ENCODE results near the gene KRTAP10-2.

The KRTAP10-2 gene

DNA sequence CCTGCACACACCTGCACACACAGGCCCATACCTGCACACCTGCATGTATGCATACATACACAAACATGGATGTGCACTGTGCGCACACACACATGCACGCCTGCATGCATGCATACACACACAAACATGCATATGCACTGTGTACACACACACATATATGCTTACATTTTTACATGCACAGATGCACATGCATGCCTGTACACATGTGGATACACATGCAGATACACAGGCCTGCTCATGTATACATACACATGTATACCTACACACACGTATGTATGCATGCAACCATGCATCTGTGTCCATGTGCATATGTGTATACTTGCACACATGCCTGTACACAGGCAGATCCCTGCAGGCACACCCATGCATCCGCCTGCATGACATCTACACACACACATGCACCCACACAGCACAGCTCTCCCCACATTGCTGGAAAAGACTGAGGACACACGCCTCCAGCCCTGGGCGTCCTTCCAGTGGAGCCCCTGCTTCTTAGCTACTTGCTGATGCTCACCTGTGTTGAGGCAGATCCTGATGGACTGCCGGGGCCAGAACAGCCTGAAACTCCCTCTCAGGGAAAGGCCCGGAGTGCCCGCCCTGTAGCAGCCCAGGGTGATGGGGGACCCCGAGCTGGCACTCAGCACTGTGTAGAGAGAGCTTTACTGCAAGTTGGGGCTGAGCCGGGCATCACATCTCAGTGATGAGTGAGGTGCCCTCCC lies 39.9 kb downstream of the KRTAP10-2 start:
- H3K27ac ChIP-seq (ENCODE audit: insufficient read depth, low read depth, low read length, poor library complexity, severe bottlenecking) = no peak overlapping the region
- peaks cover 3% of the 10 kb centered on the region for H3K4me1 ChIP-seq (ENCODE audit: control insufficient read depth, insufficient read depth, low read length)
- H3K9me3 ChIP-seq (ENCODE audit: control insufficient read depth, low read length) = no peaks in the 10 kb centered on the region
- H3K4me3 ChIP-seq (ENCODE audit: insufficient read depth, low read depth, low read length) = no peak overlapping the region
- 93 to 95% methylated on average over 11 of the region's 11 CpGs for WGBS, 2 experiments
- no peaks in the 10 kb centered on the region for H3K36me3 ChIP-seq (ENCODE audit: control insufficient read depth, insufficient read depth, low read length)
- peaks cover 3% of the 10 kb centered on the region for H3K27me3 ChIP-seq (ENCODE audit: control insufficient read depth, insufficient read depth, low read length, poor library complexity, severe bottlenecking)

DNA sequence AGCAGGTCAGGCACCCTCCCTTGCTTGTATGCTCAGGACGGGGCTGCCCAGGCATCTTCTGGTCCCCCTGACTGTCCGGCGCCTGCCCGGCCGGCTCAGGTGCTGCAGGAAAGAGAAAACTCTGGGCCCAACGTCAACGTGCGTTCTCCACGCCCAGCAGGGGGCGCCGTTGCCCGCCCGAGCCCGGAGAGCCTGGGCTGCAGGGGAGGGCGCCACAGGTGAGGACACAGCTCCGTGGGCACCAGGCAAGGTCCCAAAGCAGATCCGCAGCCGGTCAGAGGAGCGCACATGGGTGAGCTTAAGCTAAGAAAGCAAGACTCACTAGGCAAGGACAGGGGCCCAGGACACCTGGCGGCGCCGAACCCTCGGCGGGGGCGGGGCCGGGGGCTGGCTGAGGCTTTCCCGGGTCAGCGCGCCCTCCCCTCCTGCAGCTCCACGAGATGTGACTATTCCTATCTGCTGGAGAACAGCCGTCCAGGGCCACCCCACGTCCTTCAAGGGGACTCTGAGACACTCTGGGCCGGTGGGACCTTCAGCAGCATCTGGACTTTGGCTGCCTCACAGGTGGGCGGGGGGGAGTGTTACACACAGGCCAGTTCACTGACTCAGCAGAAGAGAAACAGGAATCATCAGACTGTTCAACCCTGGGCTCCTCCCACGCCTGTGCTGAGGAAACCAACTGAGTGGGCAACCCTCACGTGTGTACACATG lies 40.6 kb downstream of the KRTAP10-2 start:
- Histone ChIP-seq H3K27me3 (ENCODE audit: control insufficient read depth, insufficient read depth, low read length, poor library complexity, severe bottlenecking) (peaks cover 3% of the 10 kb centered on the region), H3K36me3 (ENCODE audit: control insufficient read depth, insufficient read depth, low read length) (no peaks in the 10 kb centered on the region), H3K4me1 (ENCODE audit: control insufficient read depth, insufficient read depth, low read length) (peaks cover 10% of the 10 kb centered on the region), H3K27ac (ENCODE audit: insufficient read depth, low read depth, low read length, poor library complexity, severe bottlenecking) (no peak overlapping the region), H3K9me3 (ENCODE audit: control insufficient read depth, low read length) (no peaks in the 10 kb centered on the region), H3K4me3 (ENCODE audit: insufficient read depth, low read depth, low read length) (peak overlapping the region; percentile 32)
- WGBS, 2 experiments = 18 to 20% methylated on average over 36 of the region's 36 CpGs

DNA sequence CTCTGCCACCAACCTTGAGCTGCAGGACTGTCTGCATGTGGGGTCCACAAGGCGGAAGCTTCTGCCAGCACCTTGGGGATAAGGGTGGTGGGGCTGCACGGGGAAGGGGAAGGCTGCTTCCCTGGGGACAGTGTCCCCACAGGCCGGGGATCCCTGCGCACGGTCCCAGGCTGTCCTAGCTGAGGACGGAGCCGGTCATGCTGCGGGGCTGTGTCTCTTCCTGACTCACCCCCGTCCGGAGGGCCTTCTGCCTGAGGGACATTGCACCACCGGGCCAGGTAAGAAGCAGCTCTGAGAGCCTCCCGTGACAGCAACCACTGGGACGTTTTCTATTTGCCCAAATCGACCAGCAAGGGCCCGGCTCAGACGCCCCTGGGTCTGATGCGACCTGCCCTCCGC lies 41.2 kb downstream of the KRTAP10-2 start:
- Histone ChIP-seq H3K4me1 (ENCODE audit: control insufficient read depth, insufficient read depth, low read length) (peaks cover 11% of the 10 kb centered on the region), H3K27ac (ENCODE audit: insufficient read depth, low read depth, low read length, poor library complexity, severe bottlenecking) (no peak overlapping the region), H3K4me3 (ENCODE audit: insufficient read depth, low read depth, low read length) (no peak overlapping the region), H3K9me3 (ENCODE audit: control insufficient read depth, low read length) (no peaks in the 10 kb centered on the region), H3K27me3 (ENCODE audit: control insufficient read depth, insufficient read depth, low read length, poor library complexity, severe bottlenecking) (peaks cover 3% of the 10 kb centered on the region), H3K36me3 (ENCODE audit: control insufficient read depth, insufficient read depth, low read length) (no peaks in the 10 kb centered on the region)
- 67 to 71% methylated on average over 18 of the region's 18 CpGs for WGBS, 2 experiments

DNA sequence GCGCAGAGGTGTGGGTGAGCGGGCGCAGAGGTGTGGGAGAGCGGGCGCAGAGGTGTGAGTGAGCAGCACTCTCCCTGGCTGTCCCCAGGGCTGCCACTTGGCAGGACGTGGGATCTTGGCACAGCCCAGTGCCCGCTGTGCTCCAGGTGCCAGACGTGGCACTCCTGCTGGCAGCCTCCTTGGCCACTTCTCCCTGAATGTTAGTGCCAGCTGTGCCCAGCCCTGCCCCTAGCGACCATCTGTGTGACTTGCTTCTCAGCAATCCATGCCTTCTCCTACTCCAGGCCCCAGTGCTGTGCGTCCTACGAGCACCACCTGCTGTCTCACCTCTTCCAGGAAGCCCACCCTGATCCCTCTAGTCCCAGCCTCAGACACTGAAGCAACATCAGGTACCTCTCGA lies 41.8 kb downstream of the KRTAP10-2 start:
- Histone ChIP-seq H3K4me3 (ENCODE audit: insufficient read depth, low read depth, low read length) (no peak overlapping the region), H3K9me3 (ENCODE audit: control insufficient read depth, low read length) (no peaks in the 10 kb centered on the region), H3K36me3 (ENCODE audit: control insufficient read depth, insufficient read depth, low read length) (no peaks in the 10 kb centered on the region), H3K27me3 (ENCODE audit: control insufficient read depth, insufficient read depth, low read length, poor library complexity, severe bottlenecking) (peaks cover 3% of the 10 kb centered on the region), H3K27ac (ENCODE audit: insufficient read depth, low read depth, low read length, poor library complexity, severe bottlenecking) (no peak overlapping the region), H3K4me1 (ENCODE audit: control insufficient read depth, insufficient read depth, low read length) (peaks cover 11% of the 10 kb centered on the region)
- 92 to 93% methylated on average over 12 of the region's 12 CpGs for WGBS, 2 experiments

DNA sequence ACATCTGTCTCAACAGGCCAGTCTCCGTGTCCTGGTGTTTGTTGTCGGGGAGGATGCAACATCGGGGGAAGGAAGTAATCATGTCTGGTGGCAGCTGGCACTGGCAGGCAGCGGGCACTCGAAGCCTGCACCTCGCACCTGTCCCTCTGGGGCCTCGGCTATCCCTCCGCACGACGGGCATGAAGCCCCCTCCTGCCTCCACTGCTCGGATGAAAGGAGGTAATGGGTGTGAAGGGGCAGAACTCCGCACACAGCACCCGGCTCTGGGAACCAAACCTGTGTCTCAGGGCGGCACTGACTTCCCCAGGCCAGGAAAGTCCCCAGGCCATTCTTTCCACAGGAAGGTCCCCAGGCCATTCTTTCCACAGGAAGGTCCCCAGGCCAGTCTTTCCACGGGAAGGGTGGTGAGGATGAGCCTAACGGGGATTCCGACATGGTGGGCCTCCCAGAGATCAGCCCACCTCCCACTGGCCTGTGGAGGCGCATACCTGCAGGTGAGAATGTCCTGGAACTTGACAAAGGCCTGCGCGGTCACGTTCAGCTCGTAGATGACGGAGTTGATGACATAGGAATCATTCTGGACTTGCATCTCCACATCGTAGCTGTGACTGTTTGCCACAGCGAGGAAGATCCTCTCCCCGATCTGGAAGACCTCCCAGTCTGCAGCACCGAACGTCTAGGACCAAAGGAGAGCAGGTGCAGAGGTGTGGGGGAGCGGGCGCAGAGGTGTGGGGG lies 42.4 kb downstream of the KRTAP10-2 start:
- no peak overlapping the region for H3K4me3 ChIP-seq (ENCODE audit: insufficient read depth, low read depth, low read length)
- peaks cover 3% of the 10 kb centered on the region for H3K27me3 ChIP-seq (ENCODE audit: control insufficient read depth, insufficient read depth, low read length, poor library complexity, severe bottlenecking)
- no peaks in the 10 kb centered on the region for H3K36me3 ChIP-seq (ENCODE audit: control insufficient read depth, insufficient read depth, low read length)
- H3K27ac ChIP-seq (ENCODE audit: insufficient read depth, low read depth, low read length, poor library complexity, severe bottlenecking) = no peak overlapping the region
- 94% methylated on average over 30 of the region's 30 CpGs for WGBS, 2 experiments
- peaks cover 11% of the 10 kb centered on the region for H3K4me1 ChIP-seq (ENCODE audit: control insufficient read depth, insufficient read depth, low read length)
- no peaks in the 10 kb centered on the region for H3K9me3 ChIP-seq (ENCODE audit: control insufficient read depth, low read length)

DNA sequence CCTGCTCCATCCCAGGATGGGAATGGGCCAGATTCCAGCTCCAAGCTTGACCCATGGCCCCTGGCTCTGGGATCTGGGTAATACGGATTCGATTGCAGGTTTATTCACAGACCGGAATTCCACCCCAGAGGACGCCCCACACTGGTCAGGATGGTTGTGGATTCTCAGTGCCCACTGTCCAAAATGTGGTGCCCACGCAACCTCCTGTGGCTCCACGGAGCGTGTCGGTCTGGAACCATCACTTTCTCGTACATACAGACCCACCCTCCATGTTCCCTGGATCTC lies 42.9 kb downstream of the KRTAP10-2 start:
- Histone ChIP-seq H3K27me3 (ENCODE audit: control insufficient read depth, insufficient read depth, low read length, poor library complexity, severe bottlenecking) (peaks cover 3% of the 10 kb centered on the region), H3K27ac (ENCODE audit: insufficient read depth, low read depth, low read length, poor library complexity, severe bottlenecking) (no peak overlapping the region), H3K36me3 (ENCODE audit: control insufficient read depth, insufficient read depth, low read length) (no peaks in the 10 kb centered on the region), H3K4me1 (ENCODE audit: control insufficient read depth, insufficient read depth, low read length) (peaks cover 11% of the 10 kb centered on the region), H3K9me3 (ENCODE audit: control insufficient read depth, low read length) (no peaks in the 10 kb centered on the region), H3K4me3 (ENCODE audit: insufficient read depth, low read depth, low read length) (no peak overlapping the region)
- WGBS, 2 experiments = 93 to 94% methylated on average over 9 of the region's 9 CpGs

DNA sequence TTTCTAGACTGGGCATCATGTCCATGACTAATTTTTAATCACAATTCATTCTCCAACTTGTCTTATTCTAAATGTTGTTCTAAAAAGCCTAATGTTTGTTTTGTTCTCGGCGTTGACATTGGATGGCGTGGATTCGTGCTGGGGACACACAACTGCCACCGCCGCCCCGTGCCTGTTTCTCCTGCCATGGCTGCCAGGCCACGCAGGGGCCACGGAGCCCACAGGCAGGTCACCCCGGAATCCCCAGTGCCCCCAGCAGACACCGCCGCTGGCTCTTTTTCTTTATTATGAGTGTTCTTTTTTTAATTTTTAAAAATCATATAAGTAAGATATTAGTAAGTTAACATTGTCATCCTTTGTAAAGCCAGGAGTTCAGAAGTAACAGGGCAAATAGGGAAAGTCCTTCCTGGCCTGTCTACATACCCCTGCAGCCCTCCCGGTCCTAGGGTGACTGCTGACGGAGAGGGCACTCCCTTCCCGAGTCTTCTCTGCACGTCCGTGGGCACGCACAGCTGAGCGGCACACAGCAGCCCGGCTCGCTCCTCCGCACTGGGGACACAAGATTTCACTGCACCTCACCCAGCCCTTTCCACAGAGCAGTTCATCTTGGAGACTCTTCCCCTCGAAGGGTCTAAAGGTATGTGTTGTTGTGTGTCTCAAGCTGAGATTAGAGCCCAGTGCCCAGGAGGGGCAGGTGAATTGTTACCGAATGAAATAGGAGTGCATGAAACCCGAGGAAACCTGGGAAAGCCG lies 43.5 kb downstream of the KRTAP10-2 start:
- no peaks in the 10 kb centered on the region for H3K9me3 ChIP-seq (ENCODE audit: control insufficient read depth, low read length)
- peaks cover 11% of the 10 kb centered on the region for H3K4me1 ChIP-seq (ENCODE audit: control insufficient read depth, insufficient read depth, low read length)
- WGBS, 2 experiments = 92 to 95% methylated on average over 24 to 25 of the region's 26 CpGs
- H3K27ac ChIP-seq (ENCODE audit: insufficient read depth, low read depth, low read length, poor library complexity, severe bottlenecking) = no peak overlapping the region
- H3K36me3 ChIP-seq (ENCODE audit: control insufficient read depth, insufficient read depth, low read length) = no peaks in the 10 kb centered on the region
- H3K4me3 ChIP-seq (ENCODE audit: insufficient read depth, low read depth, low read length) = no peak overlapping the region
- peaks cover 3% of the 10 kb centered on the region for H3K27me3 ChIP-seq (ENCODE audit: control insufficient read depth, insufficient read depth, low read length, poor library complexity, severe bottlenecking)

DNA sequence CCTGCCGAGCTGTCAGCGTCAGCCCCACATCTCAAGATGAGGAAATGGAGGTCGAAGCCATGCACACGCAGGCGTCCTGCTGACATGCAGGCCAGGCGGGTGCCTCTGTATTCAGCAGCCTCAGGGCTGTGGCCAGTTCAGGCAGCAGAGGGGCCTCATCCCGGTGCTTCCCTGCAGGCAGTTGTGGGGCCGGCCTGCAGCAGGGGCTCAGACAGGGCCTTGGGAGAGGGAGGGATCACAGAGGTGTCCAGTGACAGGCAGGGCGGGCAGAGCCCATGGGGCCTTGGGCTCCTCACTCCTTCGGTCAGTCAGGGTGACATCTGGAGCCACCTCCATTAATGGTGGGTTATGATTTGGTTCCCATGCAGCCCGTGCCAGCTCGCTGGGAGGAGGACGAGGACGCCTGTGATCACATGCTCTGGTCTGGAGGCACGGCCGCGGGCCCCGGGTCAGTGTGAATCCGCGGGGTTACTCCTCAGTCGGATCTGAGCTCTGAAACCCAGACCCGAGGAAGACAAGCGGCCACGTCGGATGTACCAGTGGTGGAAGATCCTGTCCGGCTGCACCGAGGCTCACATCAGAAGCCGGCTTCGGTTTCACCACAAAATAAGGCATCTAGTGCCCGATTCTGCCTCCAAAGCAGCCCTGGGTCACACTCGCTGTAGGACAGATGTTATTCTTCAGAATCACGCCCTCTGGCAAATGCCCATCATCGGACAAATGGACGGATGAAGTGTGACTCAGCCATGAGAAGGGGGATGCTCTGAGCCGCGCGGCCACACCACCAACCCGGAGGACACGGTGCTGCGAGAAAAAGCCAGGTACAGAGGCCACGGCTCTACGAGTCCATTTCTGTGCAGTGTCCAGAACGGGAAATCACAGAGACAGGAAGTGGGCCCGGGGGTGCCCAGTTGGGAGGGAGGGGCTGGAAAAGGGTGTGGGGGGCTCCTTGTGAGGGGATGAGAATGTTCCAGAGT lies 44.7 kb downstream of the KRTAP10-2 start:
- Histone ChIP-seq H3K27ac (ENCODE audit: insufficient read depth, low read depth, low read length, poor library complexity, severe bottlenecking) (no peak overlapping the region), H3K4me1 (ENCODE audit: control insufficient read depth, insufficient read depth, low read length) (peaks cover 11% of the 10 kb centered on the region), H3K36me3 (ENCODE audit: control insufficient read depth, insufficient read depth, low read length) (no peaks in the 10 kb centered on the region), H3K9me3 (ENCODE audit: control insufficient read depth, low read length) (no peaks in the 10 kb centered on the region), H3K27me3 (ENCODE audit: control insufficient read depth, insufficient read depth, low read length, poor library complexity, severe bottlenecking) (peaks cover 3% of the 10 kb centered on the region), H3K4me3 (ENCODE audit: insufficient read depth, low read depth, low read length) (no peak overlapping the region)
- WGBS, 2 experiments = 90% methylated on average over 44 of the region's 44 CpGs

DNA sequence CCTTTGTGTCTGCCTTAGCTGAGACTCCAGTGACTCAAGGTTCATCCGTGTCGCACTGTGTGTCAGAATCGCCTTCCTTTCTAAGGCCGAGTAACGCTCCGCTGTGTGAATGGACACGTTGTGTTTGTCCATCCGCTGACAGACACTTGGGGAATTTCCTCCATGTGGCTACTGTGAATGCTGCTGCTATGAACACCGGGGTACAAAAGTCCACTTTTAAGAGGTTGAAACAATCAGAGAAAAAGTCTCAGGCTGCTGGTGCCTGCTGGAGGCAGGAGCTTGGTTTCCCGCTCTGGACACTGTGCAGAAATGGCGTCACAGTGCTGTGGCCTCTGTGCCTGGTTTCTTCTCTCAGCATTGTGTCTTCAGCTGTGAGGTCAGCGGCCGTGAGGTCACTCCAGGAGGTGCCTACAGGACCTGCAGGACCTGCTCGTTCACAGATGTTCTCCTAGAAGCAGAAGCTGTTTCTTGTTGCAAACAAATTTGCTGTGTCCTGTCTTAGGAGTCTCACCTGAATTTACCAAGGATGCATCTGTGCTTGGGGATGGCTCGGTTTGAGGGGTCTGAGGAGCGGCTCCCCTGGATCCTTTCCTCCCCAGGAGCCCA lies 45.5 kb downstream of the KRTAP10-2 start:
- no peak overlapping the region for H3K4me3 ChIP-seq (ENCODE audit: insufficient read depth, low read depth, low read length)
- H3K27me3 ChIP-seq (ENCODE audit: control insufficient read depth, insufficient read depth, low read length, poor library complexity, severe bottlenecking) = peaks cover 3% of the 10 kb centered on the region
- no peaks in the 10 kb centered on the region for H3K36me3 ChIP-seq (ENCODE audit: control insufficient read depth, insufficient read depth, low read length)
- WGBS, 2 experiments = 91 to 92% methylated on average over 16 of the region's 16 CpGs
- no peaks in the 10 kb centered on the region for H3K9me3 ChIP-seq (ENCODE audit: control insufficient read depth, low read length)
- no peak overlapping the region for H3K27ac ChIP-seq (ENCODE audit: insufficient read depth, low read depth, low read length, poor library complexity, severe bottlenecking)
- peaks cover 11% of the 10 kb centered on the region for H3K4me1 ChIP-seq (ENCODE audit: control insufficient read depth, insufficient read depth, low read length)

All from ectodermal cell (in vitro differentiated cells).